DOHH2 (cell line): ENCODE results near the gene TTC39B.

Experiments used
- H3F3A ChIP-seq: fragments of 200-600 bp; sonication (generic), shearing (Covaris generic); 2 replicates; pipeline ENCODE4 v1.6.0; 2016; ENCODE audit warnings: antibody characterized with exemption, mild to moderate bottlenecking; ENCODE audit not compliant: control insufficient read depth, insufficient read depth
- H3K27ac ChIP-seq: fragments of 200-600 bp; sonication (generic); 2 replicates; pipeline ENCODE4 v1.5.1; 2014; ENCODE audit warnings: low read depth, mild to moderate bottlenecking, low read length, moderate library complexity
- H3K27me3 ChIP-seq: fragments of 200-600 bp; sonication (generic); 2 replicates; pipeline ENCODE4 v1.6.1; 2014; ENCODE audit warnings: mild to moderate bottlenecking, low read length, mixed read lengths; ENCODE audit not compliant: control insufficient read depth
- H3K36me3 ChIP-seq: fragments of 200-600 bp; sonication (generic); 2 replicates; pipeline ENCODE4 v1.6.1; 2014; ENCODE audit warnings: mild to moderate bottlenecking, low read length, moderate library complexity, mixed read lengths; ENCODE audit not compliant: control insufficient read depth
- H3K4me1 ChIP-seq: fragments of 200-600 bp; sonication (generic); 2 replicates; pipeline ENCODE4 v1.6.1; 2014; ENCODE audit warnings: mild to moderate bottlenecking, low read length, mixed read lengths; ENCODE audit not compliant: control insufficient read depth
- H3K4me2 ChIP-seq: fragments of 200-600 bp; sonication (generic); 2 replicates; pipeline ENCODE4 v1.6.0; 2014; ENCODE audit warnings: mild to moderate bottlenecking, low read length, moderate library complexity
- H3K4me3 ChIP-seq: fragments of 200-600 bp; sonication (generic); 2 replicates; pipeline ENCODE4 v1.5.1; 2014; ENCODE audit warnings: mild to moderate bottlenecking, low read length, mixed read lengths
- H3K79me2 ChIP-seq: fragments of 200-600 bp; sonication (generic); 2 replicates; pipeline ENCODE4 v1.6.1; 2014; ENCODE audit warnings: mild to moderate bottlenecking, low read length, mixed read lengths; ENCODE audit not compliant: control insufficient read depth
- H3K9me2 ChIP-seq: fragments of 200-600 bp; sonication (generic); replicated peaks from 2 replicates; pipeline ENCODE4 v1.6.1; 2014; ENCODE audit warnings: mild to moderate bottlenecking, low read length, mixed read lengths; ENCODE audit not compliant: control insufficient read depth
- H3K9me3 ChIP-seq: fragments of 200-600 bp; sonication (generic); 2 replicates; pipeline ENCODE4 v1.6.1; 2014; ENCODE audit warnings: antibody characterized with exemption, low read length, mixed read lengths; ENCODE audit not compliant: control insufficient read depth, insufficient read depth
- H4K20me1 ChIP-seq: fragments of 200-600 bp; sonication (generic); 2 replicates; pipeline ENCODE4 v1.6.0; 2014; ENCODE audit warnings: low read depth, mild to moderate bottlenecking, antibody characterized with exemption, low read length, moderate library complexity; ENCODE audit not compliant: control insufficient read depth, insufficient read depth
- CTCF ChIP-seq: fragments of 200-600 bp; sonication (generic); IDR thresholded peaks from one replicate; pipeline ENCODE4 v1.5.1; 2014; ENCODE audit warnings: antibody characterized with exemption, mild to moderate bottlenecking, low read depth, low read length; ENCODE audit not compliant: poor library complexity, severe bottlenecking
- EZH2phosphoT487 ChIP-seq: fragments of 200-600 bp; sonication (generic); IDR thresholded peaks from 2 replicates; pipeline ENCODE4 v1.6.1; 2017; ENCODE audit warnings: borderline replicate concordance, mild to moderate bottlenecking, antibody characterized with exemption, low read length, moderate library complexity, mixed read lengths

TTC39B gene

GRCh38 chr9:15317836-15318235 lies 10.8 kb upstream of the TTC39B start:
- Histone ChIP-seq H3F3A (no peaks in the 10 kb centered on the region), H3K4me1 (no peaks in the 10 kb centered on the region), H3K27ac (no peak overlapping the region), H3K36me3 (no peaks in the 10 kb centered on the region), H3K79me2 (no peaks in the 10 kb centered on the region), H3K4me3 (no peak overlapping the region), H4K20me1 (no peaks in the 10 kb centered on the region), H3K9me3 (no peaks in the 10 kb centered on the region), H3K27me3 (no peaks in the 10 kb centered on the region), H3K4me2 (no peak overlapping the region), H3K9me2 (no peaks in the 10 kb centered on the region)
- TF ChIP-seq EZH2phosphoT487 (no peak), CTCF (no peak)

GRCh38 chr9:15311607-15312006 lies 4.6 kb upstream of the TTC39B start:
- no peak for TF ChIP-seq EZH2phosphoT487
- TF ChIP-seq CTCF: no peak
- H3K27me3 ChIP-seq: peaks cover 8% of the 10 kb centered on the region
- H3F3A ChIP-seq: no peaks in the 10 kb centered on the region
- H3K4me3 ChIP-seq: no peak overlapping the region
- peaks cover 9% of the 10 kb centered on the region for H3K4me1 ChIP-seq
- no peaks in the 10 kb centered on the region for H3K9me3 ChIP-seq
- no peak overlapping the region for H3K4me2 ChIP-seq
- H3K36me3 ChIP-seq: no peaks in the 10 kb centered on the region
- no peak overlapping the region for H3K27ac ChIP-seq
- no peaks in the 10 kb centered on the region for H3K9me2 ChIP-seq
- no peaks in the 10 kb centered on the region for H4K20me1 ChIP-seq
- no peaks in the 10 kb centered on the region for H3K79me2 ChIP-seq

GRCh38 chr9:15310107-15310850 lies 3.3 kb upstream of the TTC39B start:
- Histone ChIP-seq H4K20me1 (no peaks in the 10 kb centered on the region), H3K4me3 (no peak overlapping the region), H3F3A (no peaks in the 10 kb centered on the region), H3K4me2 (no peak overlapping the region), H3K27ac (no peak overlapping the region), H3K36me3 (no peaks in the 10 kb centered on the region), H3K27me3 (peaks cover 21% of the 10 kb centered on the region), H3K9me3 (no peaks in the 10 kb centered on the region), H3K9me2 (no peaks in the 10 kb centered on the region), H3K79me2 (no peaks in the 10 kb centered on the region), H3K4me1 (peaks cover 12% of the 10 kb centered on the region)
- TF ChIP-seq CTCF: no peak
- no peak for TF ChIP-seq EZH2phosphoT487
